HG03342 (cell line): Measurements from ENCODE around the gene NUMA1.

Experiments used
- ATAC-seq: cut with Tn5 transposase; IDR thresholded peaks from one replicate; pipeline ENCODE4 v1.9.1; 2021; ENCODE audit warnings: mild to moderate bottlenecking, moderate library complexity; ENCODE audit not compliant: unreplicated experiment

The NUMA1 gene, protein sequence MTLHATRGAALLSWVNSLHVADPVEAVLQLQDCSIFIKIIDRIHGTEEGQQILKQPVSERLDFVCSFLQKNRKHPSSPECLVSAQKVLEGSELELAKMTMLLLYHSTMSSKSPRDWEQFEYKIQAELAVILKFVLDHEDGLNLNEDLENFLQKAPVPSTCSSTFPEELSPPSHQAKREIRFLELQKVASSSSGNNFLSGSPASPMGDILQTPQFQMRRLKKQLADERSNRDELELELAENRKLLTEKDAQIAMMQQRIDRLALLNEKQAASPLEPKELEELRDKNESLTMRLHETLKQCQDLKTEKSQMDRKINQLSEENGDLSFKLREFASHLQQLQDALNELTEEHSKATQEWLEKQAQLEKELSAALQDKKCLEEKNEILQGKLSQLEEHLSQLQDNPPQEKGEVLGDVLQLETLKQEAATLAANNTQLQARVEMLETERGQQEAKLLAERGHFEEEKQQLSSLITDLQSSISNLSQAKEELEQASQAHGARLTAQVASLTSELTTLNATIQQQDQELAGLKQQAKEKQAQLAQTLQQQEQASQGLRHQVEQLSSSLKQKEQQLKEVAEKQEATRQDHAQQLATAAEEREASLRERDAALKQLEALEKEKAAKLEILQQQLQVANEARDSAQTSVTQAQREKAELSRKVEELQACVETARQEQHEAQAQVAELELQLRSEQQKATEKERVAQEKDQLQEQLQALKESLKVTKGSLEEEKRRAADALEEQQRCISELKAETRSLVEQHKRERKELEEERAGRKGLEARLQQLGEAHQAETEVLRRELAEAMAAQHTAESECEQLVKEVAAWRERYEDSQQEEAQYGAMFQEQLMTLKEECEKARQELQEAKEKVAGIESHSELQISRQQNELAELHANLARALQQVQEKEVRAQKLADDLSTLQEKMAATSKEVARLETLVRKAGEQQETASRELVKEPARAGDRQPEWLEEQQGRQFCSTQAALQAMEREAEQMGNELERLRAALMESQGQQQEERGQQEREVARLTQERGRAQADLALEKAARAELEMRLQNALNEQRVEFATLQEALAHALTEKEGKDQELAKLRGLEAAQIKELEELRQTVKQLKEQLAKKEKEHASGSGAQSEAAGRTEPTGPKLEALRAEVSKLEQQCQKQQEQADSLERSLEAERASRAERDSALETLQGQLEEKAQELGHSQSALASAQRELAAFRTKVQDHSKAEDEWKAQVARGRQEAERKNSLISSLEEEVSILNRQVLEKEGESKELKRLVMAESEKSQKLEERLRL (N-terminal part only)

DNA sequence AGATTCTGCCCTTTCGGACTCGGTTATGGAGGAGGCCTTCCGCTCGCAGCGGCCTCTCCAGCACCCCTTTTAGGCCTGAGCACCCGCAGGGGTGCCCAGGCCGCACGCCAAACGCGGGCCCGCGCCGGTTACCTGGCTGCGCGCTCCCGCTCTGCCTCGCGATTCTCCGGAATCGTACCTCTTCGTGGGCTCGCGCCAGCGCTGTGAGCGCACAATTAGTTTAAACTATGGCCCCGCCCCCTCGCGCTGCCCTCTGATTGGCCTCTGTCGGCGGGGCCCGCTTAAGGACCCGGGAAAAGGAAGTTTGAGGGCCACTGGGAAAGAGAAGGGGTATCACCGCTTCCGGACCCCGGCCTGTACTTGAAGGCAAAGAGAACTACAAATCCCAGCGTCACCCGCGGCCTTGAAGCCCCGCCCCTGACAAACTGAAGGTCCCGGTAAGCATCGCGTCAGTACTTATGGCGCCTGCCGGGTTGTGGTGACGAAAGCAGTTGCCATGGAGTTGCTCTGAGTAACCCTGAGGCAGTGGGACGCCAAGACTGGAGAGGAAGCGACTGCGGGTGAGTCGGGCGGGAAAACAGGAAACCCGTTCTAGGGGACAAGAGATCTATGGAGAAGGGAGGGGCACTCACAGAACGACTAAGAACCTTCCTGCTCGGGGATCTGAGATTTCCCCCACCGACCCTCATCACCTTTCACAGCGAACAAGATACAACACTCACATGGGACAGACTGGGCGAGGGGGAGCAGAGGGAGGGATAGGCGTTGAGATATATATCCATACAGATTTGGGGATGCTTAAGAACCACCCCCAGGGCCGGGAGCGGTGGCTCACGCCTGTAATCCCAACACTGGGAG, at the start of gene NUMA1, which contains the start of gene LRRC51:
Gene NUMA1, minus strand, starts transcription at position 217 of the 858 bp plus-strand sequence. CDS start 44,599 bp downstream, outside the sequence.
Gene LRRC51, plus strand, starts transcription at position 525 of the 858 bp plus-strand sequence. CDS start 8,234 bp downstream, outside the sequence.
- peak; percentile 84 for ATAC-seq

DNA sequence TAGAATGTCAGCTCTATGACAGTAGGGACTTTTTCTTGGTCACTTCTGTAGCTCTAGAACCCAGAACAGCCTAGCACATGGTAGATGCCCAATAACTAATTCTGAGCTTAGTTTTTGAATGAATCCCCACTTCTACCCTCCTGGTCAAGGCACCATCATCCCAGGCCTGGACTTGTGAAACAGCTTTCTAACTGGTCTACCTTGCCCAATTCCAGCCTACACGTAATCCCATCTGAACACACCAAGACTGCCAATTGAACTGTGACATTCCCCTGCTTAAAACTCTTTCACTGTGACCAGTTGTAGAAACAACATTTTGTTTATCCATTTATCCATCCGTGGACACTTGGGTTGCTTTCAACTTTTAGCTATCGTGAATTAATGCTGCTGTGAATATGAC, 49.0 kb upstream of the NUMA1 start:
- no peak for ATAC-seq

DNA sequence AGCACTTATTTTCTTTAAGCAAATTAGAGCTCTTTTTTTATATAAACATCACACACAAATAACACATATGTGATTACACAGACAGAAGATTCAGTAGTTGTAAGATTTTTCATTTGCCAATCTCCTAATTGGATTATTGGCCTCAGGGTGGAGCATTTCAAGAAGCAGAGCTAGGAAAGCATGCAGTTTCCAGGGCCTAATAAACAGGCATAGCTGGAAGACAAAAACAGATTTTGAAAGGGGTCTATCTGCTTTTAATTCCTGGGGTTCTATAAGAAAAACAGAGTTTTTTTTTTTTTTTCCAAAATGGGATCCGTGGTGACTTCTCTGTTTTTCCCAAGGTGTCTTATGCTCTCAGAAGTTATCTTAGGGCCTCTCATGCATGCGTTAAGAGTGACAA, 47.6 kb upstream of the NUMA1 start:
- no peak for ATAC-seq

DNA sequence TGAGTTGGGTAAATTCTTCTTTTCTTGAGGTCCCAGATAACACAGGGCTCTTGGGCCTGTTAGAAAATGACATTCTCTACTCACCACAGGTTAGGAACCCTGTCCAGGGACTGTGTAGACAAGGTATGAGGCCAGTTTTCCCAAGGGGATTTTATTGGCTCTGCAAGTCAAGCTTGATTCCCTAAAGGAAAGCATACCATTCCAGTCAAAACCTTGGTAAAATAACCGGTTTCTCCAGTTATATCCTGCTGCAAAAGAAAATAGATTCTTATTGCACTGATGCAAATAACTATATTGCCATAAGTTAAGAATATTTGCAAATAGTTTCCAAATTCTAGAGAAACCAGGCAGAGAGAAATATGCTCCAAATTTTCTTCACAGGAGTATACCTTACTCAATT, 45.6 kb upstream of the NUMA1 start:
- ATAC-seq = no peak

DNA sequence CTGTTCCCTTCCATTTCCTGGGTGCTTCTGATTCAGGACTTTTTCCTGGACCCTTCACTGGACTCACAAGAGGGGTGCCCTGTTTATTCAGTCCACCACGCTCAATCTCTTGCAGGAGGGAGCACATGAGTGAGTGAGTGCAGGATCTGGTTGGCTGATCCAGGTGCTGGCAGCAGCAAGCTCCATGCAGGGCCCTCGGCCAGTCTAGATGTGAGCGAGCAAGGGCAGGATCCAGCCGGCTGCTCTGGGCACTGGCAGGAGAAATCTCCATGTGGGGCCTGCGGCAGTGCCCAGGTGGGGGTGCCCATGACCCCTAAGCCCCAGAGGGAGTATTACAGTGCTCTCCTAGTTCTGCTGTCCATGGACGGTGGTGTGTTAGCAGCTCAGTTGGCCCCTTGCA, 43.7 kb upstream of the NUMA1 start:
- no peak for ATAC-seq

DNA sequence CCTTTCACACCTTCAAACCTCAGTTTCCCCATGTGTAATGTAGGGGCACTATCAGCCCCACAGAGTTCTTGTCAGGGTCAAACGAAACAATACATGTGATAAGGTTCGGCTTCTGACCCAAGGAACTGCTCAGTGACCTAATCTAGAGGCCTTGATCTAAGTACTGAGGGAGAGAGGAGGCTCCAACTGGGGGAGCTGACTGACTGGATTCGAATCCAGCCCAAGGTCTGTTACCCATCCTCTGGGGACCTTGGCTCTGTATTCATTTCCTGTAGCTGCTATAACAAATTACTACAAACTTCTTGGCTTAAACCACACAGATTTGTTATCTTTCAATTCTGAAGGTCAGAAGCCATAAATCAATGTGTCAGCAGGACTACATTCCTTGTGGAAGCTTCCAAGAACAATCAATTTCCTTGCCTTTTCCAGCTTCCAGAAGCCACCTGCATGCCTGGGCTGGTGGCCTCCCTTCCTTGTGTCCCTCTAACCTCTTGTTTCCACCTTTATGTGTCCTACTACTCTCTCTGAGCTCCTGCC, 42.8 kb upstream of the NUMA1 start:
- ATAC-seq = no peak

DNA sequence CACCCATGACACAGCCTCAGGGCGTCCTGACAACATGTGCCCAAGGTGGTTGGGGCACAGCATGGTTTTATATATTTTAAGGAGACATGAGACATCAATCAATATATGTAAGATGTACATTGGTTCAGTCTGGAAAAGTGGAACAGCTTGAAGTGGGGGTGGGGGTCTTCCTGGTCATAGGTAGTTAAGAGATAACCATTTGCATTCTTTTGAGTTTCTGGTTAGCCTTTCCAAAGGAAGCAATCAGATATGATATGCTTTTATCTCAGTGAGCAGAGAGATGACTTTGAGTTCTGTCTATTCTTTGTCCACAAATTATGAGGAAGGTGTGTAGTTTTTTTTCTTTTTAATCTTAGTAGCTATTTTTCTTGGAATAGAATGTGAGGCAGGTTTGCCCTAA, 42.3 kb upstream of the NUMA1 start:
- no peak for ATAC-seq

DNA sequence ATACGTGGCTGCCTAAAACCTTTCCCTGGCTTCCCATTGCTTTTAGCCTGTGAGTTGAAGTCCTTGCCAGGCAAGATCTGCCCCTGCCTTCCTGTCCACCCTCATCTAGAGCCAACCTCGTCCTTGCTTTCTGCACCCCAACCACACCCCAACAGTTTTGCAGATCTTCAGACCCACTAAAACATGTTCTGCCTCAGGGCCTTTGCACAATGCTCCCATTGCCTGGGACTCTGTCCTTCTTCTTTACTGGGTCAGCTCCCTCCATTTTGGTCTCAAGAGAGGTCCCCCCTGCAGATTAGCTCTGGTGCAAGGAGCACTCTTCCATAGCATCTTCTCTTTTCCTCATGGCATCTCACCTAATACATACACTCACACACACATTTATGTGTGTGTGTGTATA, 40.6 kb upstream of the NUMA1 start:
- ATAC-seq = no peak

DNA sequence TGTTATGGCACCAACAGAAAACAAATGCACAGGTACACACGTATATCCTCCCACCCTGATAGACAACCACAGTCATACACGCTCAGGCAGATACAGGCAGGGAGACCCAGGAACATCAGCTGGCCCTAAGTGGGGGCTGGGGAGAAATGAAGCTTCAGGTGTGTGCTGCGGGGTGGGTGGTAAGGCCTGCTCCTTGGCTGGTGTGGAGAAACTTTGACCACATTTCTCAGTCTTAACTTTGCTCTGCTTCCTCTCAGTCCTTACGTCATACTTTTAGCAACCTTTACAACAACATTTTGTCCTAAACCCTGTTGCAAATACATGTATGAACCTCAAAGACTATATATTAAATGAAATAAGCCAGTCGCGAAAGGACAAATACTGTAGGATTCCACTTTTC, 38.9 kb upstream of the NUMA1 start:
- ATAC-seq = no peak

DNA sequence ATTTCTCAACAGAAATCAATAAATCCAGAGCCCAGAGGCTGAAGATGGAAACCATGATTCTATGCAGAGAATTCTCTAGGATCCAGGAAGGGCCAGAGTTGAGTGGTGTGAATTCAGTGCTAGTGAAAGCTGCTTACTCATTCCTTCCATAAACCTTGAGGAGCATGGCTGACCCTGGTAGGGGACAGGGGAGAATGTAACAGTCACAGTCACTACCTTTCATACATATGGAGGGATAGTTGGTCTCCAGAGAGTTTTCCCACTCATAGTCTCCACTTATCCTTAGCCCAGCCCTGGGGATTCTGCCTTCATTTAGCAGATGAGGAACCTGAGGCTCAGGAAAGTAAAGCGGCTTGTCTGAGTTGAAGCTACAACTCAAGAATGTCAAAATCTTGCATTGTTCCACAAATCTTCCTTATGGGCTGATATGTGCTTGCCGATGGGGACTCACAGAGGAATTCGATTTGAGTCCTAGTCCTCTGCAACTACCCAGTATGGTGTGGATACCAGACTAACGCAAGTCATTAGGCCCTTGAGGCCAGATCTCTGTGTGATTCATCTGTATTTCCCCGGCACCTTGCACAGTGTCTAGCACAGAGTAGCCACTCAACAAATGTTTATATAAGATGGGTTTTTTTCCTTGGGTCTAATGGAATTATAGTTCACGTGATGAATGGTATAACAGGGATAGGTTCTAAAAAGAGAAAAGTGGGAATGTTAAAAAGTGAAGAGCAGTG, 35.8 kb upstream of the NUMA1 start:
- no peak for ATAC-seq

DNA sequence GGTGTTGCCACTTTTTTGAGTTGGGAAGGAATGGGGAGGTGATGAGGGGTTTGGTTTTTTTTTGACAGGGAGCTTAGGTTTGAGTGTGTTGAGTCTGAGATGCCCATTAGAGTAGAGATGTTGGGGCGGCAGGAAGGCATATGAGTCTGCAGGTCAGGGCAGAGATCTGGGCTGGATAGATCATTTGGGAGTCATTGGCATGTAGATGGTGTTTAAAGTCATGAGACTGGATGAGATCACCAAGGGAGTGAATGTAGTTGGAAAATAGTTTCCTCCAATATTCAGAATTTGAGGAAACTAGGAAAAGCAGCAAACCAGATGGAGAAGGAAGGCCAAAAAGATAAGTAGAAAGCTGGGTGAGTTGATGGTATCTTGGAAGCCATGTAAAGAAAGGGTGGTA, 34.2 kb upstream of the NUMA1 start:
- no peak for ATAC-seq

DNA sequence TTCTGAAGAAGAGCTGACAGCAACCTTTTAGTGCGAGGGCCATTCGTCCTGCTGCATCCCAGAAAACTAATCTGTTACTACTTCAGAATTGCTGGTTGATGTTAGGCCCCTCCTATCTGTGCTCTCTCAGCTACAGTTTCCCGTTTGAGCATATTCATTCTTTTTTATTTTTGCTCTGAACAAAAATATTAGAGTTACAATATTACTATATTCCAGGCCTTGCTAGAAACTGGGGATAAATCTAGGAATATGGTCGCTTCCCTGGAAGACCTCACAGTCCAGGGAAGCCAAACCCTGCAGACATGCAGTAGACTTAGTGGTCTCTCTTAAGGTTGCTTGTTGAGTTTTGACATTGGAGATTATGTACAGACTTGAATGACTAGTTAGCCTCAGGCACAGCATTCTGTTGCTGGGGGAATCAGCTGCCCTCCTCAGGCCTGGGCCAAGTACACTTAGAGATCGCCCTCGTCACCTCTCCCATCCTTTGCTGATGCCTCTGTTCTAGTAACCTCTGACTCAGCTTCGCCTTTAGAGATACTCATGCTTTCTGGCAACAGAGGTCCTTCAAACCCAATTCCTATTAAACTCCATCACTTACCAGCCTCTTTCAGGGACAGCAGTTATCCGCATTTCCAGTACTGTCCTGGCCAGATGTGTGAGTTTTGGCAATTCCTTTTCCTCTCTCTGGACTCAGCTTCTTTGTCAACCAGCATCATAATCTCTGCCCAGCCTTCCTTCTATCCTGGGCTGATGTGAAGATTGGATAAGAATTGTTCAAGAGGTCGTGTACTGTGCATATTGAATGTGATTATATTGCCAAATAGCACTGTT, 32.9 kb upstream of the NUMA1 start:
- no peak for ATAC-seq

DNA sequence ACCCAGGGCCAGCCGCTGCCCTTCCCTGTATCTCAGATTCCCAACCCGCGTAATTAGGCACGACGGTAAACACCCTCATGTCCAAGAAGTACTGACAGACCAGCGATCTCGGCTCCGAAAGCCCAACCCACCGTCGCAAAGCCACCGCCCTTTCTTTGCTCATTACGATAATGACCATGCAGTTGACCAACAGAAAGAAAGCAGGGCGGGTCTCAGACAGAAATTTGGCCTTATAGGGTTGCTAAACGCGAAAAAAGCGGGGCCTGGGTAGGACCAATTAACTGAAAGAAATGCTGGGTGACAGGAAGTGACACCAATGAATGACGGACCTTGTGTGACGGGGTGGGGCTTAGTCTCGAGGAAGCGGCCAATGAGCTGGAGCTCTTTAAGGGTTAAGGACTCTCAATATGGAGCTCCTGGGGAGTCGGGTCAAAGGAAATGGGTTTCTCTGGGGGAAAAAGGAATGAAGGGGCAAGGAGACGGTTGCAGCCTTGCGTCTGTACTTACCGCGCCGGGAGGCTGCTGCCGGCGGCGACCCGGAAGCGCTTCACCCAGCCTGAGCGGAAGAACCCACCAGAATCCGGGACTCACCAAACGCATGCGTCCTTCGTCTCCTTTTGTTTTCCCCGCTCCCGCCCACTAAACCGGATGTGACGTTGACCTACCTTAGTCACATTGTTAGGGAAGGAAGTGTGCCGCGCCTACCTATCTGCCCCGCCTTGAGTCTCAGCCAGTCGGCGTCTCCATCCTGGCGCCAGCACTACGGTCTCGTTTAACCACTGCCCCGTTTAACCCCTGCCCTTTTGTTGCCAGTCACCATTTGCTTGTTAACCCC, 32.0 kb upstream of the NUMA1 start, which contains the start of gene ANAPC15:
Gene ANAPC15, minus strand, starts transcription at position 553 of the 835 bp plus-strand sequence. CDS start 1,419 bp downstream, outside the sequence.
- peak; percentile 89 for ATAC-seq

DNA sequence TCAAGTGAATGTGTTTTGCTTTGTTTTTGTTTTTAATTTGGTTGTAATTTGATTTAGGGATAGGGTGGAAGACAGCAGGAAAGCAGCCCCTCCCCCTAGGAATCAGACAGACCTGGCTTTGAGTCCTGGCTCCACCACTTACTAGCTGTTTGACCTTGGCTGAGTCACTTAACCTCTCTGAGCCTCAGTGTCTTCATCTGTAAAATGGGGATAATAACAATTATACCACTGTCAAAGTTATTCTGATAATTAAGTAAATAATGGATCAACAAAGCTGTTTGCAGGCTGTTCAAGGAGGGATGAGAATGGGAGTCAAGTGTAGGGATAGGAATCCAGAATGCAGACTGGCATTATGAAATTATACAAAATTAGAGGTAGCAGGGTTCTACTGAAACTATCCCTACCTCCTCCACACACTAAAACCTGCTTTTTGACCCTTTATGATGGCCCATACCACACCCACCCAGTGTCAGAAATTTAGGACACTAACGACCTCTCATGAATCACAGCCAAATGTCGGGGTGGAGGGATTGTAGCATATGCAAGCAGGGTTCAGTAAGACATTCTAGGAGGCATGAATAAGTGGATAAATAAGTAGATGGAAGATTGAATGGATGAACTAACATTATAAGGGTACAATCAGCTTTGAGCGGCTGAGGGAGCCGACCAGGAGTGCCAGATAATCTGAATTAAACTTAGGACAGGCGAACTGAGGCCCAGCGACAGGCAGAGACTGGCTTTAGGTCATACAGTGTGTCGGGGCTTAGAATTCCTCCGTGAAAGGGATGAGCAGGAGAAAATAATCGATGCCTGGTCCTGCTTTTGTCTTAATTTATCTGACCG, 31.2 kb upstream of the NUMA1 start:
- ATAC-seq = peak; percentile 3

DNA sequence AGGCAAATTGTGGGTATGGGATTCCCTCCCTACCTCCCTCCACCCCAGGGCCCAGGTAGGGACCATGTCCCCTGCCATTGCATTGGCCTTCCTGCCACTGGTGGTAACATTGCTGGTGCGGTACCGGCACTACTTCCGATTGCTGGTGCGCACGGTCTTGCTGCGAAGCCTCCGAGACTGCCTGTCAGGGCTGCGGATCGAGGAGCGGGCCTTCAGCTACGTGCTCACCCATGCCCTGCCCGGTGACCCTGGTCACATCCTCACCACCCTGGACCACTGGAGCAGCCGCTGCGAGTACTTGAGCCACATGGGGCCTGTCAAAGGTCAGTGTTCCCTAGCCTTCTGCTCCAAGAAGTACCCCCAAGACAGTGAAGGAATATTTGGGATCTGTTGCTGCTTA, 25.5 kb upstream of the NUMA1 start, which contains the start of gene TOMT:
Gene TOMT, plus strand, starts transcription at position 37 of the 400 bp plus-strand sequence. Its CDS starts 28 bp downstream, at position 65.
- ATAC-seq = no peak

DNA sequence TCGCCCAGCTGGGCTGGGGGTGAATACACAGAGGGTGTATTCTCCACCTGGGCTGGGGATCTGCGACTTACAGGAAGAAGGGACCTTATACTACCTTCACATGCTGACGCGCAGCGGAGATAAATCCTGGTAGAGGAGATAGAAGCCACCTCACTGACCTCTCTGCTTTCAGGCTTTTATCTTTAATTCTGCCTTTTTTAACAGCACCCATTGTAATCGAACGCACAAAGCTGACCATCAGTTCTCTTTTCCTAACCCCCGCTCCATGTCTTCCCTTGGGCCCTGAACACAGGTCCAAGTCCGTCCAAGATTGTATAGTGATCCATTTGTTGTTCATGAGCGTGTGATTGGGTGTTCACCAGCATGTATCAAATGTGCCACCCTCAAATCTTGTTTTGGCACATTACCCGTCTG, 23.4 kb upstream of the NUMA1 start:
- no peak for ATAC-seq
